HG03064 (cell line): ENCODE data around the gene CD99.
"Not testable (repeated sequence)": the region's sequence is repeated elsewhere in the genome, so short reads cannot be mapped to it uniquely, and the experiment has no call there.

Source experiments
- ATAC-seq: cut with Tn5 transposase; IDR thresholded peaks from one replicate; pipeline ENCODE4 v1.9.1; 2021; ENCODE audit warnings: low read depth; ENCODE audit not compliant: unreplicated experiment

CD99 gene

GRCh38 chrX:2673611-2674010 lies 17.5 kb upstream of the CD99 start:
- no peak for ATAC-seq

- not testable (repeated sequence) for ATAC-seq
Observed at GRCh38 chrX:2675657-2676200, 15.4 kb upstream of the CD99 start.

- no peak for ATAC-seq
Observed at GRCh38 chrX:2676794-2677675, 14.1 kb upstream of the CD99 start.

GRCh38 chrX:2677764-2678163 lies 13.3 kb upstream of the CD99 start:
- no peak for ATAC-seq

- no peak for ATAC-seq
Observed at GRCh38 chrX:2678583-2678982, 12.5 kb upstream of the CD99 start.

GRCh38 chrX:2679534-2680485 lies 11.3 kb upstream of the CD99 start:
- ATAC-seq, result no peak

- ATAC-seq, result no peak
Observed at GRCh38 chrX:2680486-2681348, 10.4 kb upstream of the CD99 start.

GRCh38 chrX:2682565-2683177 lies 8.4 kb upstream of the CD99 start:
- no peak for ATAC-seq

- ATAC-seq, result no peak
Observed at GRCh38 chrX:2684256-2684655, 6.8 kb upstream of the CD99 start.

- no peak for ATAC-seq
Observed at GRCh38 chrX:2685886-2686285, 5.2 kb upstream of the CD99 start.

- ATAC-seq, result no peak
Observed at GRCh38 chrX:2689773-2690666, 1.1 kb upstream of the CD99 start.

- ATAC-seq, result peak; percentile 4
Observed at GRCh38 chrX:2691543-2692220, 587 bp downstream of the CD99 start.

- no peak for ATAC-seq
Observed at GRCh38 chrX:2692221-2693112, 1.4 kb downstream of the CD99 start.

GRCh38 chrX:2693113-2694002 lies 2.3 kb downstream of the CD99 start:
- ATAC-seq, result no peak

GRCh38 chrX:2694914-2695267 lies 3.8 kb downstream of the CD99 start:
- no peak for ATAC-seq

GRCh38 chrX:2696698-2697215 lies 5.7 kb downstream of the CD99 start:
- ATAC-seq, result peak; percentile 87
